Esophagus muscularis mucosa (tissue), 3 donors: ENCODE measurements around the gene MT1F.

Experiments
- CTCF ChIP-seq, 3 experiments: fragments of 200-600 bp in 2 of 3; fragments of 450-650 bp in 1 of 3; sonication (generic) in 2 of 3; IDR thresholded peaks; one replicate each; pipeline ENCODE4 v1.5.1; 2017 to 2019; ENCODE audit warnings: antibody characterized with exemption in 3 of 3, mild to moderate bottlenecking in 2 of 3, moderate library complexity in 1 of 3
- POLR2A ChIP-seq: fragments of 450-650 bp; IDR thresholded peaks from one replicate; pipeline ENCODE4 v1.6.1; 2017; ENCODE audit warnings: antibody characterized with exemption, moderate library complexity, mild to moderate bottlenecking, low read depth
- POLR2AphosphoS5 ChIP-seq, 2 donors: sonication (generic); formaldehyde crosslinking; IDR thresholded peaks; one replicate each; pipeline ENCODE4 v1.6.1; 2017; ENCODE audit warnings: antibody characterized with exemption in 2 of 2

GRCh38 chr16:56649271-56649670, 8.5 kb upstream of the MT1F start:
- TF ChIP-seq CTCF (IDR thresholded peaks at IDR 0.05) (no peak), POLR2AphosphoS5 (IDR thresholded peaks at IDR 0.05) (no peak), POLR2A (no peak)
